CD4-positive, alpha-beta T cell treated with Interleukin-6 for 4 hours (primary cell): ENCODE data around the gene PARL.
A peak's percentile ranks its signal among the peaks of the same experiment; 100 is the strongest.

Experiments
- DNase-seq: peaks from one replicate; pipeline ENCODE4 v3.0.0-alpha.2; 2020; ENCODE audit warnings: mixed read lengths

PARL gene

GRCh38 chr3:183884427-183885296 lies at the start of gene PARL:
TSS of gene PARL (minus strand) at chr3:183884880. CDS start at chr3:183884846, 34 bp downstream.
- peak; percentile 98 for DNase-seq

DNA sequence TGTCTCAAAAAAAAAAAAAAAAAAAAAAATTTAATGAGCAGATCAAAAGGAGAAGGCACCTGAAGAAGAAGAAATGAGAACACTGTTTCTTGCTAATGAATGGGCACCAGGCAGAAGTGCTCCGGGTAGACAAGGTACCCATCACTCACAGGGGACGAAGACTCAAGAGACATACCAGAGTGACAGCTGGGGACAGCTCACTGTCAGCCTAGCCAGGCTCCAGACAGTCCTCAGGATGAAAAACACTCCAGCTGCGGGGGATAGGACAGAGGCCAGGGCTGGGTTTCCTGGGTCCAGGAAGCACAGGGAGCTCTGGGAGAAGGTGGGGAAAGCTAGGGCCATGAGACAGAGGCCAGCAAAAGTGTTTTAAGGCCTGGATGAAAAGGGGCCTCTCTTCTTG lies 48.5 kb upstream of the PARL start:
- DNase-seq = no peak

- no peak for DNase-seq
These were observed 47.2 kb upstream of the PARL start for GRCh38 chr3:183931881-183932280.

- no peak for DNase-seq
These were observed 45.4 kb upstream of the PARL start for GRCh38 chr3:183930086-183930485.

DNA sequence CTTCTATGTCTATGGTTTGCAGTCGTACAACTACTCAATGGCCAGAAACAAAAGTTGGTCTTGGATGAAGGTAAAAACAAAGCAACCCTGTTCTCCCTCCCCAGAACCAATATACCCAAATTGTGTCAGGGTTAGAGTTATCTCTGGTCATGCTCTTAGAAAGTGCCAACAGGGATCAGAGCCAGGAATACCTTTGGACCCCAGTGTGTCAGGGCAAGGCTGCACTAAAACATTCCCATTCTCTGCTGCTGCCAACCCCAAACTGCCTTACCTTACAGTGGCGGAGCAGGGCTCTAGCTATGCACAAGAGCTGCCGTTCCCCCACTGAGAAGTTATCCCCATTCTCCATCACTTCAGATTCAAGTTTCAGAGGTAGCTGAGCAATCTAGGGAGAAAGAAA lies 42.4 kb upstream of the PARL start:
- no peak for DNase-seq

DNA sequence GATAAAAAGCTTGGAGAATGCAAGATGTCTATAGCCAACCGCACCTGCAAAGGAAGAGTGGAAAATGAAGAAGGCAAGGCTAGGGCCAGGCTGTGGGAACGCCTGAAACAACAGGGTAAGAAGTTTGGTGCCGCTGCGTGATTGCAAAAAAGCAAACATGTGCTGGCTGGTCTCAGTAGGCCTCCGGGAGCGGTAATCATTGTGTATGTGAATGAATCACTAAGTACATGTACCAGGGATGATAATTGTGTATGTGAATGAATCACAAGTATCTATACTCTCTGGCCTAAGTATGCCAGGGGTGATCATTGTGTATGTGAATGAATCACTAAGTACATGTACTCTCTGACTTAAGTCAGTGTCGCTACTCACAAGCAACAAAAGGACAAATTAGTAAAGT lies 40.3 kb upstream of the PARL start:
- no peak for DNase-seq

DNA sequence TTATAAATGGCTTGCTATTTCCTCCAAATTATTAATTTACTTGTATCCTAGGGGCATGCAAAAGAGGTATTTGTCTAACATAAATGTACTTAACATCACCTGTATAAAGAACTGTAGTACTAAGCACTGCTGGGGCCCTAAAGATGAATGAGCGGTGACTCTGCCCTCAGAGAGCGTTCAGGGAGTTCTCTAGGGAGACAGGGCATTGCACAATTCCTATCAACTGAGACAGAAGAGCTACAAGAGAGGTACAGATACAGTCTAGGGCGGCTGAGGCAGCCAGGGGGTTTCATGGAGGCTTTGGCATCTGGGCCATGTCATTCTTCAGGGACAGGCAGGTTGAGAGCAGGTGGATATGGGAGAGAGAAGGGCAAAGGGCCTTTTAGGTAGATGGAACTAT lies 39.9 kb upstream of the PARL start:
- no peak for DNase-seq

GRCh38 chr3:183922421-183922820 lies 37.7 kb upstream of the PARL start:
- DNase-seq = no peak

DNA sequence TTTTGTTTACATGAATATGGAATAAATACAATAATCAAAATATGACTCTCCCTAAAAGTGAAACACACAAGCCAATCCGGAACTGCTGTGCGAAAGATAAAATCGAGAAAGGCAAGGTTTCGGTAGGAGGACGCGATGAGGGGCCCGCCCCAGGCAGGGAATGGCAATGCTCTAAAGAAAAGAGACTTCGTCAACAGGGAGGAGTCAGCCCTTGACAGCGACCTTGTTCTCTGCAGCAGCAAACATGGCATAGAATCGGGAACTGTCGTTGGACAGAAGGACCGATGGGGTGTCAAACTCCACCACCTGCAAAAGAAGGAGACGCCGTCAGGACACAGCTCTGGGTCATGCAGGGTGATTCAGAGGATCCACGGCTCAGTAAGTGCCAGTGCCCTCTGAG lies 36.4 kb upstream of the PARL start:
- DNase-seq = no peak

DNA sequence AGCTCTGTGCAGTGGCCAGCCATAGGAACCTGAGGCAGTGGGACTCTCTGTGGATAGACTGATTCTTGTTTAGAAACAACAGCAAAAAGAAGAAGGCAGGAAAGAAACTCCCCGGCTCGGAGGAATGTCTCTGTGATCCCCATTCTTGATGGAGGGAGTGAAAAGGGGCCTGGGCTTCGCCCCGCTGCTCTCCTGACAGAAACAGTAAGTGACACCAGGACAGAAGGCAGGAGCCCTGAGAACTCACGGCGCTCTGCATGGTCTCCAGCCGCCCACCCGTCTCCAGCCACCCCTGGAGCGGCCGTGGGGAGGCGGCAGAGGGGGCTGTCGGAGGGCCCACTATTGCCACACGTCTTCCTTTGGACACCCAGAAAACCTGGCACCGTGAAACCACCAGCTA lies 35.7 kb upstream of the PARL start:
- no peak for DNase-seq

DNA sequence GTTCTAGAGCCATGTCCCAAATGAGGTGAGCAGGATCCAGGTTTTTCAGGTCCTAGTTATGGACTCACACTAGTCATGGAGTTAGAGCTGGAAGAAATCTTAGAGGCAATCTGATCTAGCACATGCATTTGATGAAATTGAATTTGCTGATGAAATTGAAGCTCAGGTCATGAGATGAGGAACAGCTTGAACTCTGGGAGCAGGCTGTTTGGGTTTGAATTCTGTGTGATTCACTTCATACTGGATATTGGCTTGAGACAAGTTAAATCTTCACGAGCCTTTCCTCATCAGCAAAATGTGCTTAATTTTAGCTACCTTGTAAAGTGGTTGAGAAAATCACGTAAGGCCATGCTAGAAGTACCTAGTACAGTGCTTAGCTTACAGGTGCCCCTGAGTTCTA lies 33.5 kb upstream of the PARL start:
- no peak for DNase-seq

- no peak for DNase-seq
These were observed 33.1 kb upstream of the PARL start for GRCh38 chr3:183917776-183918175.

GRCh38 chr3:183914856-183915255 lies 30.2 kb upstream of the PARL start:
- DNase-seq = no peak

DNA sequence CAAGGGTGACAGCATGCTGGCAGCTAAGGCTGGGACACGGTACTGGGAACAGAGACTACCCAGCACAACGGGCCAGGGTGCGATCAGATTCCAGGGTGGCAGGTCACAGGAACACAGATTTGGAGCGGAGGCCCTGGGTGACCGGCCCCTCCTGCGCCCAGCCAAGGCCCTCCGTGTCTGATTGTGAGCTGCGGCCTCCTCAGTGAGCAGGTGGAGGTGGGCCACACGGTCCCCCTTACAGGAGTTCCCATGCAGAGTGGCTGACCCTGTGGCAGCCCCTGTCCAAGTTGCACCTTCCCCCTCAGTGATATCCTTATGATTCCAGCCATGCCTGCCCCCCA lies 28.9 kb upstream of the PARL start:
- no peak for DNase-seq

- no peak for DNase-seq
These were observed 28.4 kb upstream of the PARL start for GRCh38 chr3:183912895-183913579.

DNA sequence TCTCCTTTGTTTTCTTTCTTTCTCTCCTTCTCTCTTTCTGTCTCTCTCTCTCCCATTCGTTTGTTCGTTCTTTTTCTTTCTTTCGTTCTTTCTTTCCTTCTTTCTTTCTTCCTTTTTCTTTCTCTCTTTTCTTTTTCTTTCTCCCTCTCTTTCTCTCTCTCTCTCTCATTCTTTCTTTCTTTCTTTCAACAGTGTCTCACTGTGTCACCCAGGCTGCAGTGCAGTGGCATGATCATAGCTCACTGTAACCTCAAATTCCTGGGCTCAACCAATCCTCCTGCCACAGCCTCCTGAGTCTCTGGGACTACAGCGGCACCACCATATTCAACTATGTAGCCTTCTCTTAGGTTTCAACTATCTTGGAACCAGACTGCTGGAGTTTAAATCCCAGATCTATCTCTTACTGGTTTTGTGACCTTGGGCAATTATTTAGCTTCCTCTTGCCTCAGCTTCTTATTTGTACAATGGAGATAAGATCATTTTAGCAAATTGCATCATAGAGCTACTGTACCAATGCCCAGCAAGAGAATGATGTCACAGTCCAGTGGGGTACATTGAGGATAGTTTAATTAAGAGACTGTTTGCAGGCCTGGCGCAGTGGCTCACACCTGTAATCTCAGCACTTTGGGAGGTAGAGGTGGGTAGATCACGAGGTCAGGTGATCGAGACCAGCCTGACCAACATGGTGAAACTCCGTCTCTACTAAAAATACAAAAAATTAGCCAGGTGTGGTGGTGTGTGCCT lies 27.3 kb upstream of the PARL start:
- no peak for DNase-seq

DNA sequence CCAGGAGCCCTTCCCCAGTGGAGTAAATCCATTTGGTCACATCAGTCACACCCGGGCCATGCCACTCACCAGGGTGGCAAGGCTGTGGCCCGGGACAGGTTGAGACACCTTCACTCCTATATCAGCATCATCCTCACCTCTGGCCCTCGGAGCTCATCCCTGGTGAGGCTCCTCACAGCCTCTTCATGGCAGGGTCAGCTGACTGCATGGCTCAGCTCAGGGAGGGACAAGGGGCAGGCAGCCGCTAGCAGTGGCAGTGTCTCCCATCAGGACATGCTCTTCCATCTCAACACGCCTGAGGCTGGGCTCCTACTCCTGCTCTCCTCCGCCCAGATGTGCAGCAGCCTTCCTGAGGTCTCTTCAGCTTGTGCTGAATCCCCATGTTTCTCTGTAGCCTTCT lies 26.4 kb upstream of the PARL start:
- DNase-seq = no peak

GRCh38 chr3:183909030-183909600 lies 24.4 kb upstream of the PARL start:
- no peak for DNase-seq

DNA sequence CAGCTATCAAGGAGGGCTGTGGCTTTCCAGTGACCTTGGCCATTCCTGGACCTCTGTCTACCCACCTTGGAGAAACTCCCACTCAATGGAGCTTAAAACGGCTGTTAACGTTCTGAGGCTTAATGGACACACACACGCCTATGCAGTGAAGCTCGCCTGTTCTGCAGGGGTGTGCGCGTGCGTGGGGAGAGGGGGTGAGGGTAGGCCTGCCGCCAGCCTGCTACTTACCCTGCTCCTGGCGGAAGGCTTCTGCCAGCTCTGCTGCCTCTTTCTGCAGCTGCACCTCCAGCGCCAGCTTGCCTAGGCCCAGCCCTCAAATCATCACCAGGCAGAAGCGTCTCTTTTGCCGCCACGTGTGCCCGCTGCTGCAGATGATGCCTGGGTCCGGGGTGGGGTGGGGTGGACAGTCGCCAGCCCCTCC lies 23.2 kb upstream of the PARL start:
- DNase-seq = no peak

- DNase-seq = no peak
These were observed 22.5 kb upstream of the PARL start for GRCh38 chr3:183907176-183907575.

- DNase-seq = no peak
These were observed 21.7 kb upstream of the PARL start for GRCh38 chr3:183906234-183906921.

DNA sequence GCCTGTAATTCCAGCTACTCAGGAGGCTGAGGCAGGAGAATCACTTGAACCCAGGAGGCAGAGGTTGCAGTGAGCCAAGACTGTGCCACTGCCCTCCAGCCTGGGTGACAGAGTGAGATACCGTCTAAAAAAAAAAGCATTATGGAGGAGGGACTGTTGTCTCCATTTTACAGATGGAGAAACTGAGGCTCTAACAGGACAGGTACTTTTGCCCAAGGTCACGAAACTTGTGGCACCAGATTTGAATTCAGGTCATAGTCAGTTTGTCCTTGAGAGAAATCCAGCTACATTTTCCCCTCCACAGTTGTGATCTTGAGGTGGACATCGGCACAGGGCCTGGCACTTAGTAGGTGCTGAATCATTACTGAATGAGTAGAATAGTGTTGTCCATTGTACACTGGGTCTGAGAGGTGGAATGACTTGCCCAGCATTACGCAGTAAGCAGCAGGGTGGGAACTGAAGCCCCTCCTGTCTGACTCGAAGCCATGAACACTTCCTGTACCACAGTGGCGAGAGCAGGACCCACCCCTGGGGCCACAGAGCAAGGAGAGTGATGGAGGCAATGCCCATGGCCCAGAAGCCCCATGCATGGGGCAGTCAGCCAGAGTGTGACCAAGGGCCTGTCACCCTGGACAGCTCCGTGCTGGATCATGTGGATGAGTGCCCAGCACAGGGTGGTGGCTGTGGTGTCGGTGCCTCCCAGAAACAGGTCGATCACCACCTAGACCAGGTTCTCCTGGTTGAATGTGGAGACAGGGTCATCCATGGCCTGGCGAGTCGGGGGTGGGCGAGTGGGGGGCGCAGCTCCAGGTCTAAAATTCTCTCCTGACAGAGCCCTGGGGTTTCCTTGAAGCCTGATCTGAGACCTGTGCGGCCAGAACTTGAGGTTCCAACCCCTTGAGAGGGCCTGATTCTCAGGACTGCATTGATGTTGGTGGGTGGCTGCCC lies 20.4 kb upstream of the PARL start:
- no peak for DNase-seq
